Memory B cell (primary cell): ENCODE data around the gene POU2AF1.
A peak's percentile ranks its signal among the peaks of the same experiment; 100 is the strongest.

ENCODE experiments used
- ATAC-seq: fragments of 150-1000 bp; cut with Tn5 transposase; 2 replicates; pipeline ENCODE4 v1.10.0; 2021; ENCODE audit warnings: low read depth, mild to moderate bottlenecking, moderate library complexity
- DNase-seq, 2 donors: peaks; one replicate each; pipeline ENCODE4 v3.0.0; 2022; ENCODE audit warnings: low spot score in 2 of 2
- H3K27ac Mint-ChIP-seq: one replicate; pipeline ENCODE4 v1.8.0; 2022; ENCODE audit warnings: mild to moderate bottlenecking, moderate library complexity, mixed read lengths
- H3K27me3 Mint-ChIP-seq: one replicate; pipeline ENCODE4 v1.8.0; 2022; ENCODE audit warnings: mixed read lengths
- H3K36me3 Mint-ChIP-seq: one replicate; pipeline ENCODE4 v1.8.0; 2022; ENCODE audit warnings: mild to moderate bottlenecking, mixed read lengths
- H3K4me1 Mint-ChIP-seq: one replicate; pipeline ENCODE4 v1.8.0; 2022; ENCODE audit warnings: mixed read lengths
- H3K4me3 Mint-ChIP-seq: one replicate; pipeline ENCODE4 v1.8.0; 2022; ENCODE audit warnings: mild to moderate bottlenecking, moderate library complexity, mixed read lengths
- H3K9me3 Mint-ChIP-seq: one replicate; pipeline ENCODE4 v1.8.0; 2022; ENCODE audit warnings: mixed read lengths

POU2AF1 gene

DNA sequence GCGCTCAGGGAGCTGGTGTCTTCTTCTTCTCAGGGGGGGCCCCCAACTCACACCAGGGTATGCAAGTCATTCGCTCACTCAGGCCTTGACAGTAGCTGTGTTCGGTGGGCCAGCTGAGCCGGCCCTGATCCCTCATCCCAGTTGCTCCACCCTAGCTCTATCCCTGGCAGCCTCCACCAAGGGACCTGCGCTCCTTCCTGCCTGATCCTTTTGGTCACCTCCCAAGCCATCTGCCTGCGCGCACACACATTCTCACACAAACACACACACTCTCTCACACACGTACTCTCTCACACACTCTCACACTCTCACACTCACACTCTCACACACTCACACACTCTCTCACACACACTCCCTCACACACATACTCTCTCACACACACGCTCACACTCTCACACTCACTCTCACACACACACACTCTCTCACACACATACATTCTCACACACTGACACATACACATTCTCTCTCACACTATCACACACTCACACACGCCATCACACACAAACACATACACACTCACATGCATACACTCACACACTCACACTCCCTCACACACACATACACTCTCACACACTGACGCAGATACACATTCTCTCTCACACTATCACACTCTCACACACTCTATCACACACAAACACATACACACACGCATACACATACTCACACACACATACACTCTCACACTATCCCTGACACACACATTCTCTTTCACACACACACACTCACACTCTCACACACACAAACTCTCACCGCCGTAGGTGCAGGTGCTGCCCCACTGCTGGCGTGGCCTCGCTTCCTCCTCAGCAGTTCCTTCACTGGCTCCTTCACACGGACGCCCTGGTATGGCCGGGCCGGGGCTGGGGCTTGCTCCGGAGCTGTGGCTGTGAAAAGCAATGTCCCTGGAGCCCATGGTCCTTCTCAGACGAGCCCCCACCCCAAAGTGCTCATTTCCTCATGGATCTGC lies 20.8 kb downstream of the POU2AF1 start:
- peaks cover 39% of the 10 kb centered on the region for H3K4me1 Mint-ChIP-seq
- ATAC-seq, result peak; percentile 75

GRCh38 chr11:111357150-111358037 lies 21.7 kb downstream of the POU2AF1 start:
- H3K4me3 Mint-ChIP-seq, result no peak overlapping the region
- ATAC-seq (no peak), DNase-seq (no peak)
- H3K9me3 Mint-ChIP-seq, result no peaks in the 10 kb centered on the region
- H3K4me1 Mint-ChIP-seq, result peaks cover 44% of the 10 kb centered on the region
- H3K36me3 Mint-ChIP-seq, result peaks cover 44% of the 10 kb centered on the region
- H3K27ac Mint-ChIP-seq, result peak overlapping the region; percentile 88
- H3K27me3 Mint-ChIP-seq, result no peaks in the 10 kb centered on the region

More for the DNA sequence above, 20.8 kb downstream of the POU2AF1 start:
- no peak for DNase-seq
- Mint-ChIP-seq H3K4me3 (no peak overlapping the region), H3K36me3 (peaks cover 38% of the 10 kb centered on the region), H3K27ac (no peak overlapping the region), H3K9me3 (no peaks in the 10 kb centered on the region), H3K27me3 (no peaks in the 10 kb centered on the region)

DNA sequence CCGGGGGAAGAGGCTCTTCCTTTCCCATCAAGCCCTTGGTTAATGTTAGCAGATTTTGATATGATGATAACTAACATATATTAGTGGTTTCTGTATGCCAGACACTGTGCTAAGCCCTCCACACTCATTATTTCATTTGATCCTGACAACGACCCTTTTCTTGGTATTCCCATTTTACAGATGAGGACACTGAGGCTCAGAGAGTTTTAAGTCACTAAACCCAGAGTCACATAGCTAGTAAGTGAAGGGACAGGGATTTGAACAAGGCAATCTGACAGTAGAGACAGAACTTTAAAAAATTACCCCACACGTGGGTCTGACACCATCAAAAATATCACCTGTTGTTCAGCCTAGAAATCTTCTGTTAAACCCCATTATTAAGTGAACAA lies 22.4 kb downstream of the POU2AF1 start:
- H3K4me3 Mint-ChIP-seq, result no peak overlapping the region
- peaks cover 39% of the 10 kb centered on the region for H3K4me1 Mint-ChIP-seq
- H3K27ac Mint-ChIP-seq, result peak overlapping the region; percentile 88
- no peaks in the 10 kb centered on the region for H3K9me3 Mint-ChIP-seq
- H3K36me3 Mint-ChIP-seq, result peaks cover 41% of the 10 kb centered on the region
- no peaks in the 10 kb centered on the region for H3K27me3 Mint-ChIP-seq
- DNase-seq (no peak), ATAC-seq (no peak)

DNA sequence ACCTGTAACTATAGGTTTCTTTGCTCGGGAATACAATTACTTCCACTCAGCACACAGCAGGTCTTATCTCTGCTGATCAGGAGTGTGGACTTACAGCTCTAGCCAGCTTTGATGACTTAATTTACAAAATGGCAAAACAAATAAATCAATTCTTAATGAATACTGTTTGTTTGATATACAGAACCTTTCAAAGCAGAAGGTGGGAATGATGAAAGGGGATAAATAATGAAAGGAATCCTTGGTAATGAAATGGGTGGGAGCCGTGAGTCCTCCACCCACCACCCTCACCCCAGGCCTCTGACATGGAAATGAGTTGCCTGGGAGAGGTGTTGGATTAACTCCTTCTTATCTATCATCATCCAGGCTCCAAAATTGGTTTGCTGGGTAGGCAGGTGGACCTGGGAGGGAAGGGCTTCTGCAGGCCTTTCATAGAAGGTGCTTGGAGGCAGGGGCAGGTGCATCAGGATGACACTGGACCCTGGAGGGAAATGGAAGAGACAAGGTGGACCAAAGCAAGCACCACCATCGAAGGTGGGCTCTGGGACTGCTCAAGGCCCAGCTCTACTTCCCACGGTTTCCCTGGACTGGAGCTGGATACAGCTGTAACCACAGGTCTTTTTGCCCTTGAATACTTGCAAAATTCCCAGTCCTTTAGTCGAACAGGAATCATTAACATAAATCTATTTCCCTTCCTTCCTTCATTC lies 23.0 kb downstream of the POU2AF1 start:
- Mint-ChIP-seq H3K36me3 (peaks cover 36% of the 10 kb centered on the region), H3K27me3 (no peaks in the 10 kb centered on the region), H3K27ac (peak overlapping the region; percentile 88), H3K9me3 (no peaks in the 10 kb centered on the region), H3K4me3 (no peak overlapping the region), H3K4me1 (peaks cover 37% of the 10 kb centered on the region)
- ATAC-seq (no peak), DNase-seq (no peak)

- Mint-ChIP-seq H3K27me3 (no peaks in the 10 kb centered on the region), H3K27ac (peak overlapping the region; percentile 59), H3K36me3 (peaks cover 40% of the 10 kb centered on the region), H3K4me3 (no peak overlapping the region), H3K4me1 (peaks cover 38% of the 10 kb centered on the region), H3K9me3 (no peaks in the 10 kb centered on the region)
- DNase-seq (no peak), ATAC-seq (no peak)
Measured at GRCh38 chr11:111355101-111355500, 24.0 kb downstream of the POU2AF1 start.

DNA sequence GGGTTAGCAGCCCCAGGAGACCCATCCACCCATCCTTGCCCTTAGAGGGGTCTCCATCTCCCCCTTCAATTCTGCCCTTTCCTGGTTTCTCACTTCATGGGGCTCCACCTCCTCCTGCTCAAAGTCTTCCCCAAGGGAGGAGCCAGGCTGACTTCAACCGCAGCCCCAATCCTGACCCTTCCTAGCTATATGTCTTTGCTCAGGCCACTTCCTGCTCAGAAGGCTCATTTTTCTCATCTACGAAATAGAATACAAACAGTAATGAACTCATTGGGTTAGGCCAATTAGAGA lies 24.5 kb downstream of the POU2AF1 start:
- H3K36me3 Mint-ChIP-seq, result peaks cover 42% of the 10 kb centered on the region
- ATAC-seq, result no peak

DNA sequence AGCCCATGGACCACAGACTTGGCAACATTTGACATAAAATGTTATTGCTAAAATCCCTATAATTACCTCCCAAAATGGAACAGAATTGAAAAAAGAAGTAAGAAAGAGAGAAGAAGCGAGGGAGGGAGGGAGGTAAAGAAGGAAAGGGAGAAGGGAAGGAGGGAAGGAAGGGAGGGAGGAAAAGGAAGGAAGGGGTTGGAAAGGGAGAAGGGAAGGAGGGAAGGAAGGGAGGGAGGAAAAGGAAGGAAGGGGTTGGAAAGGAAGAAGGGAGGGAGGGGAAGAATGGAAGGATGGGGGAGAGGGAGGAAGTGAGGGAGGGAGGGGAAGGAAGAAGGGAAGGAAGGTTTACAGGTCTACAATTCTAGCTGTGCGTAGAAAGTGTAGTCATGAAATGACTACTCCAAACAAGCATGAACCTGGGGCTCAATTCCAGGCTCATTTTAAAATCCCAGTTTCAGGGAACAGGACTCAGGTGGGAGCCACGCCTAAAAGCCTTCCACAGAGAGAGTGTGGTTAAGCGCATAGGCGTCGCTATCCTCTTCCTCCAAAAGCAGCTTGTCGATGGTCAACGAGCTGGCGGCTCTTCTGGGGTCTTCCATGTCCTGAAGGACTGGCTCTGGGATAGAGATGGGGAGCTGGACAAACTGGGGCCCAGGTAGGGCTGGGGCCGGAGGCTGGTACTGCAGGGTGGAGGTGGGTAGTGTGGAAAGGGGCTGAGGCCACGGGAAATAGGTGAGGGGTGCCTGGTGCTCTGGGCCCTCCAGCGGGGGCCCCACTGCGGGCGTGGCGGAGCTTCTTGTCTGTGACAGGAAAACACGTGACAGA lies 25.1 kb downstream of the POU2AF1 start:
- ATAC-seq, result no peak
- no peak for DNase-seq
- H3K9me3 Mint-ChIP-seq, result no peaks in the 10 kb centered on the region
- H3K36me3 Mint-ChIP-seq, result peaks cover 42% of the 10 kb centered on the region
- peak overlapping the region; percentile 90 for H3K27ac Mint-ChIP-seq
- peaks cover 43% of the 10 kb centered on the region for H3K4me1 Mint-ChIP-seq
- H3K27me3 Mint-ChIP-seq, result no peaks in the 10 kb centered on the region
- H3K4me3 Mint-ChIP-seq, result no peak overlapping the region

More for the DNA sequence above, 24.5 kb downstream of the POU2AF1 start:
- no peaks in the 10 kb centered on the region for H3K9me3 Mint-ChIP-seq
- peaks cover 39% of the 10 kb centered on the region for H3K4me1 Mint-ChIP-seq
- no peak for DNase-seq
- H3K4me3 Mint-ChIP-seq, result no peak overlapping the region
- no peaks in the 10 kb centered on the region for H3K27me3 Mint-ChIP-seq
- H3K27ac Mint-ChIP-seq, result peak overlapping the region; percentile 90

DNA sequence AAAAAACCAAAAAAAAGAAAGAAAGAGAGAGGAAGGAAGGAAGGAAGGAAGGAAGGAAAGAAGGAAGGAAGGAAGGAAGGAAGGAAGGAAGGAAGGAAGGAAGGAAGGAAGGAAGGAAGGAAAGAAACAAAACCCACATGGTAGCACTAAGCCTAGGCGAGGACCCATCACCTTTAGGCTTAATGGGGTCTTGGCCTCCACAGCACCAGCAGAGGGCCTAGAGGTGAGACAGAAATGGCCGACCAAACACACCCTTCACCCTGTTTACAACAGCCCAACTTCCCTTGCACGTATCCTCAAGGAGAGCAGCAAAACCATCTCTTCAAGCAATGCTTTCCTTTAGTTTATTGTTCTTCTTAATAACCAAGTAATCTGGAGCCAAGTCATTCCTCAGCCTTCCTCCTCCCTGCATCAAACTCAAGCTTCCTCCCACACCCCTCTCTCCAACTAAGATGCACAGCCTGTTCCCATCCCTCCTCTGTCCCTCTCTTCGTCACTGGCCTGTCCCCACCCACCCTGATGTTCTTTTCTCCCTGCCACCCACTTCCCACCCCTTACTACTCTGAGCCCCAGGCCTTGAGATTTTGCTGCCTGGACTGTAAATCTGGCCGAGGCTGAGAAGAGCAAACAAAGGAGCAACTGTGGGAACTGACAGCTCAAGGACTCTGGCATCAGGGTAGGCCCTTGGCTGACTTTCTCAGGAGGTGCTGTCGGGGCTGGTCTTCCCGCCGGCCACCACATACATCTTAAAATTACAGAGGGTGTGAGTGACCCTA lies 26.0 kb downstream of the POU2AF1 start:
- DNase-seq, result no peak
- Mint-ChIP-seq H3K27me3 (no peaks in the 10 kb centered on the region), H3K9me3 (no peaks in the 10 kb centered on the region), H3K36me3 (peaks cover 42% of the 10 kb centered on the region), H3K4me3 (no peak overlapping the region), H3K4me1 (peaks cover 43% of the 10 kb centered on the region), H3K27ac (peak overlapping the region; percentile 90)
- peak; percentile 54 for ATAC-seq

GRCh38 chr11:111352231-111352746 lies 26.8 kb downstream of the POU2AF1 start:
- H3K4me1 Mint-ChIP-seq, result peaks cover 45% of the 10 kb centered on the region
- ATAC-seq (no peak), DNase-seq (no peak)
- no peak overlapping the region for H3K4me3 Mint-ChIP-seq
- H3K27me3 Mint-ChIP-seq, result no peaks in the 10 kb centered on the region
- H3K36me3 Mint-ChIP-seq, result peaks cover 42% of the 10 kb centered on the region
- peak overlapping the region; percentile 90 for H3K27ac Mint-ChIP-seq
- no peaks in the 10 kb centered on the region for H3K9me3 Mint-ChIP-seq

DNA sequence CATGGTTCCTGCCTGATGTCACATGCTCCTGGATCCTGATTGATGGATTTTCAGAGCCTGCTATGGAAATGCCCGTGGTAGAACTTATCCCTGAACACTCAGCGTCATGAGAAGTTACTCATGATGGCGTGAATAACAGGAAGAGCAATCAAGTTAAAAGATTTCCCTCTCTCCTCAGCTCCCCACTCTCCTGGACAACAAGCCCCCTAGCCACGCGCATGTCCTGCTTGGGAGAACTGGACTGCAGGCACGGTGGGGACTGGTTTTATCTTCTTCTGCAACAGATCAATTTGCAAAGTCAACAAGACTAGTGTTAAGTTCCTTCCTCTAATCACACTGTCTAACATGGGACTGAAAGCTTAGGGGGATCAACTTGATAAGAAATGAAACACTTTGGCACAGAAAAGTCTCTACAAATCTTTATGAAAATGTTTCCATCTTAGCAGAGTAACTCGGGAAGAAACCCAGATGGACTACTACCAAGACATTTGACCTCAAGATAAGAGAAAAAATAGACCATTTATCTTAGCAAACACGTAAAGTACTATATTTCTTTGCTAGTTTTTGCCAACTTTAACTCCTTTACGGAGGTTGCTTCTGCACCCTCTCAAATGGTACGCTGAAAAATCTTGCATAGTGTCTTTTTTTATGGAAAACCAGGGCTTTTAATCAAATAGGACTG lies 27.6 kb downstream of the POU2AF1 start:
- no peak for DNase-seq
- H3K36me3 Mint-ChIP-seq, result peaks cover 36% of the 10 kb centered on the region
- peak overlapping the region; percentile 91 for H3K27ac Mint-ChIP-seq
- H3K4me3 Mint-ChIP-seq, result no peak overlapping the region
- ATAC-seq, result no peak
- H3K4me1 Mint-ChIP-seq, result peaks cover 47% of the 10 kb centered on the region
- no peaks in the 10 kb centered on the region for H3K27me3 Mint-ChIP-seq
- no peaks in the 10 kb centered on the region for H3K9me3 Mint-ChIP-seq

DNA sequence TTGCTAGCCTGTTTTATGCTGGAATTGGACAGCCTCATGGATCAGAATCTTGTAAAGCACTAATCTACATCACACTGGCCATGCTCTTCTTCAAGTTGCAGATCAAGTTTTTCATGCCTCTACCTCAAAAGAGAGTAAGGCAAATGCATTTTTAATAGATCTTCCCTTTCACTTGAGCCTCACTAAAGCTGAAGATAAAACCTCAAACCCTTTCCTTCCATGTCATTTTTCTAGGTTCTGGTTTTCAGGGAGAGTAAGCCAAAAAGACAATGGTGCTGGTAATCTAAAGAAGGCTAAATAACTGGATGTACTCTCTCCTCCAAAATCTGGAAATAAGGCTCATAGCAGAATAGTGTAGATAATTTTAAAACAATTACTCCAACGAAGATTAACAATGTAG lies 28.3 kb downstream of the POU2AF1 start:
- Mint-ChIP-seq H3K4me3 (no peak overlapping the region), H3K27me3 (no peaks in the 10 kb centered on the region), H3K9me3 (no peaks in the 10 kb centered on the region), H3K36me3 (peaks cover 34% of the 10 kb centered on the region), H3K27ac (peak overlapping the region; percentile 91), H3K4me1 (peaks cover 54% of the 10 kb centered on the region)
- no peak for ATAC-seq
- DNase-seq, result no peak

- Mint-ChIP-seq H3K27ac (peak overlapping the region; percentile 79), H3K4me1 (peaks cover 52% of the 10 kb centered on the region), H3K27me3 (no peaks in the 10 kb centered on the region), H3K36me3 (peaks cover 23% of the 10 kb centered on the region), H3K9me3 (no peaks in the 10 kb centered on the region), H3K4me3 (no peak overlapping the region)
- peak; percentile 78 for ATAC-seq
- DNase-seq, result no peak
Measured at GRCh38 chr11:111349191-111349695, 29.8 kb downstream of the POU2AF1 start.
